ENCODE measurements around the gene ARHGEF37. TPM values are rescaled to one million over a fixed set of nuclear protein-coding genes. Genes with fewer than 3 reads are reported as not detected.
"Not testable (repeated sequence)": the region's sequence is repeated elsewhere in the genome, so short reads cannot be mapped to it uniquely, and the experiment has no call there.

Gene ARHGEF37
- total and polyA plus RNA-seq, 9 of the 15 experiments (the other 6 are each of a cell fraction or from before 2014, with no cell fraction given): 0.01 to 0.27 (median 0.05) TPM

DNA sequence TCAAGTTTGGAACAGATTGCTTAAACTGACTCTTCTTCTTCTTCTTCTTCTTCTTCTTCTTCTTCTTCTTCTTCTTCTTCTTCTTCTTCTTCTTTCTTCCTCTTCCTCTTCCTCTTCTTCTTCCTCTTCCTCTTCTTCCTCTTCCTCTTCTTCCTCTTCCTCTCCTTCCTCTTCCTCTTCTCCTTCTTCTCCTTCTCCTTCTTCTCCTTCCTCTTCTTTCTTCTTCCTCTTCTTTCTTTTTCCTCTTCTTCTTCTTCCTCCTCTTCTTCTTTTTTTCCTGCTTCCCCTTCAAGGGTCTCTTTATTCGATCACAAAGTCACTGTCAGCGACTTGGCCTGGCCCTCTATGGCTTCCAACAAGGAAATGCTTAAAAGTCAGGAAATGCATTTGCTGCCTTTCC, 16.9 kb downstream of the ARHGEF37 start:
- H3K36me3 ChIP-seq (ENCODE audit: control insufficient read depth, insufficient read depth, low read length); H3K27ac ChIP-seq (ENCODE audit: extremely low read depth, low read depth, low read length); H2AFZ ChIP-seq (ENCODE audit: low read depth, low read length); H3K79me2 ChIP-seq (ENCODE audit: control insufficient read depth, insufficient read depth, low read length); intact Hi-C loops (cut with micrococcal nuclease); H3K4me2 ChIP-seq (ENCODE audit: insufficient read depth, low read length); H3K9ac ChIP-seq (ENCODE audit: insufficient read depth in 1 of 2, low read depth in 2 of 2, low read length in 2 of 2); FAIRE-seq; H3K27me3 ChIP-seq (ENCODE audit: control insufficient read depth in 2 of 2, insufficient read depth in 2 of 2, low read length in 2 of 2); in situ Hi-C loops (cut with MboI); H4K20me1 ChIP-seq (replicated peaks; ENCODE audit: control insufficient read depth, insufficient read depth, low read length); BruUV-seq (replicated peaks); H3K9me1 ChIP-seq (ENCODE audit: control insufficient read depth, insufficient read depth, low read length); ATAC-seq; H3K4me1 ChIP-seq (replicated peaks in 1 of 2; ENCODE audit: control insufficient read depth in 2 of 2, insufficient read depth in 2 of 2, low read length in 2 of 2); H3K4me3 ChIP-seq; DNase-seq (ENCODE audit: extremely low read depth in 1 of 4, low spot score in 3 of 4); H3K9me3 ChIP-seq (replicated peaks; ENCODE audit: control insufficient read depth, insufficient read depth, low read depth, low read length): not testable (repeated sequence)
- ChIA-PET POLR2A (interaction anchor here (0.9 to 1.0 kb wide), 2 partner anchors 11 to 12 kb away, joined by 3 read pairs; no protein-coding TSS in a partner anchor), CTCF (ENCODE audit: low intra/inter-chr PET ratio) (interaction anchor here (0.7 kb wide), 1 partner anchor 229 kb away, joined by 4 read pairs; no protein-coding TSS in a partner anchor)
- WGBS (ENCODE audit: insufficient coverage, low coverage, missing lambda C conversion rate): 41% methylated on average over 2 of the region's 2 CpGs
- TF ChIP-seq, protein P1, sequence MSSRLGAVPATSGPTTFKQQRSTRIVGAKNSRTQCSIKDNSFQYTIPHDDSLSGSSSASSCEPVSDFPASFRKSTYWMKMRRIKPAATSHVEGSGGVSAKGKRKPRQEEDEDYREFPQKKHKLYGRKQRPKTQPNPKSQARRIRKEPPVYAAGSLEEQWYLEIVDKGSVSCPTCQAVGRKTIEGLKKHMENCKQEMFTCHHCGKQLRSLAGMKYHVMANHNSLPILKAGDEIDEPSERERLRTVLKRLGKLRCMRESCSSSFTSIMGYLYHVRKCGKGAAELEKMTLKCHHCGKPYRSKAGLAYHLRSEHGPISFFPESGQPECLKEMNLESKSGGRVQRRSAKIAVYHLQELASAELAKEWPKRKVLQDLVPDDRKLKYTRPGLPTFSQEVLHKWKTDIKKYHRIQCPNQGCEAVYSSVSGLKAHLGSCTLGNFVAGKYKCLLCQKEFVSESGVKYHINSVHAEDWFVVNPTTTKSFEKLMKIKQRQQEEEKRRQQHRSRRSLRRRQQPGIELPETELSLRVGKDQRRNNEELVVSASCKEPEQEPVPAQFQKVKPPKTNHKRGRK (tag; IDR thresholded peaks at IDR 0.05): peak; percentile 82

DNA sequence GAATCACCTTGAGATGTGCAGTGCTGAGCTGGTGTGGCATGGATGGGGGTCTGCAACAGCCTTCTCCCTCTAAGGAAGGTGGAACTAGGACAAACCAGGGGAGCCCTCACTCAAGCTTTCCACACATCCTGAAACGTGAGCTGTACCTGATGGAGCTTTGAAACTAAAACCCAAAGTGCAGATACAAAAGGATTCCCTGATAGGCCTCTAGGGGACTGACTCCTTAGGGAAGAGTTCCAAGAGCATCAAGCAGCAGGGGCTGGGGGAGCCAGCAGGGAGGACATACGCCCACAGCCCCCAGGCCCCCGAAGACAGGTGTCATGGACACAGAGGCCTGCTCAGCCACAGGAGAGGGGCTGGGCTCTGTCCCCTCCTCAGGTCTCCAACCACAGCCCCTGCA, 17.7 kb downstream of the ARHGEF37 start:
- Histone ChIP-seq H3K4me1 (replicated peaks in 1 of 2; ENCODE audit: control insufficient read depth in 2 of 2, insufficient read depth in 2 of 2, low read length in 2 of 2) (peaks cover 0 to 3% of the 10 kb centered on the region in 2 experiments; a peak in 3 of 5 replicates), H3K9ac (ENCODE audit: insufficient read depth in 1 of 2, low read depth in 2 of 2, low read length in 2 of 2) (no peak overlapping the region), H3K27ac (ENCODE audit: extremely low read depth, low read depth, low read length) (no peak overlapping the region), H2AFZ (ENCODE audit: low read depth, low read length) (no peak overlapping the region), H3K36me3 (ENCODE audit: control insufficient read depth, insufficient read depth, low read length) (no peaks in the 10 kb centered on the region), H3K79me2 (ENCODE audit: control insufficient read depth, insufficient read depth, low read length) (no peaks in the 10 kb centered on the region), H3K9me1 (ENCODE audit: control insufficient read depth, insufficient read depth, low read length) (no peaks in the 10 kb centered on the region), H3K4me3 (no peak overlapping the region), H4K20me1 (replicated peaks; ENCODE audit: control insufficient read depth, insufficient read depth, low read length) (no peaks in the 10 kb centered on the region), H3K9me3 (replicated peaks; ENCODE audit: control insufficient read depth, insufficient read depth, low read depth, low read length) (no peaks in the 10 kb centered on the region), H3K27me3 (ENCODE audit: control insufficient read depth in 2 of 2, insufficient read depth in 2 of 2, low read length in 2 of 2) (peaks cover 0 to 4% of the 10 kb centered on the region in 2 experiments; a peak in 1 of 5 replicates), H3K4me2 (ENCODE audit: insufficient read depth, low read length) (no peak overlapping the region)
- no peak for DNase-seq (ENCODE audit: extremely low read depth in 1 of 4, low spot score in 3 of 4)
- WGBS (ENCODE audit: insufficient coverage, low coverage, missing lambda C conversion rate): 24% methylated on average over 3 of the region's 3 CpGs
- in situ Hi-C loops (cut with MboI): no loop called here
- BruUV-seq (replicated peaks): no TSS peak
- no peak for FAIRE-seq
- POLR2A ChIA-PET: interaction anchor here (0.7 to 0.9 kb wide), 2 partner anchors 10 to 11 kb away, joined by 3 read pairs; no protein-coding TSS in a partner anchor
- CTCF ChIA-PET (ENCODE audit: low intra/inter-chr PET ratio): no interaction called here
- intact Hi-C loops (cut with micrococcal nuclease): no loop called here
- ATAC-seq: peak; percentile 23; the same call in 2 of the 3 replicates
- TF ChIP-seq, protein P2, sequence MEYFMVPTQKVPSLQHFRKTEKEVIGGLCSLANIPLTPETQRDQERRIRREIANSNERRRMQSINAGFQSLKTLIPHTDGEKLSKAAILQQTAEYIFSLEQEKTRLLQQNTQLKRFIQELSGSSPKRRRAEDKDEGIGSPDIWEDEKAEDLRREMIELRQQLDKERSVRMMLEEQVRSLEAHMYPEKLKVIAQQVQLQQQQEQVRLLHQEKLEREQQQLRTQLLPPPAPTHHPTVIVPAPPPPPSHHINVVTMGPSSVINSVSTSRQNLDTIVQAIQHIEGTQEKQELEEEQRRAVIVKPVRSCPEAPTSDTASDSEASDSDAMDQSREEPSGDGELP (CRISPR knock-in tag; IDR thresholded peaks at IDR 0.05; ENCODE audit: borderline replicate concordance): no peak
- no peak for TF ChIP-seq KAT7 (CRISPR knock-in tag; IDR thresholded peaks at IDR 0.05; ENCODE audit: borderline replicate concordance)
- TF ChIP-seq, protein P3, sequence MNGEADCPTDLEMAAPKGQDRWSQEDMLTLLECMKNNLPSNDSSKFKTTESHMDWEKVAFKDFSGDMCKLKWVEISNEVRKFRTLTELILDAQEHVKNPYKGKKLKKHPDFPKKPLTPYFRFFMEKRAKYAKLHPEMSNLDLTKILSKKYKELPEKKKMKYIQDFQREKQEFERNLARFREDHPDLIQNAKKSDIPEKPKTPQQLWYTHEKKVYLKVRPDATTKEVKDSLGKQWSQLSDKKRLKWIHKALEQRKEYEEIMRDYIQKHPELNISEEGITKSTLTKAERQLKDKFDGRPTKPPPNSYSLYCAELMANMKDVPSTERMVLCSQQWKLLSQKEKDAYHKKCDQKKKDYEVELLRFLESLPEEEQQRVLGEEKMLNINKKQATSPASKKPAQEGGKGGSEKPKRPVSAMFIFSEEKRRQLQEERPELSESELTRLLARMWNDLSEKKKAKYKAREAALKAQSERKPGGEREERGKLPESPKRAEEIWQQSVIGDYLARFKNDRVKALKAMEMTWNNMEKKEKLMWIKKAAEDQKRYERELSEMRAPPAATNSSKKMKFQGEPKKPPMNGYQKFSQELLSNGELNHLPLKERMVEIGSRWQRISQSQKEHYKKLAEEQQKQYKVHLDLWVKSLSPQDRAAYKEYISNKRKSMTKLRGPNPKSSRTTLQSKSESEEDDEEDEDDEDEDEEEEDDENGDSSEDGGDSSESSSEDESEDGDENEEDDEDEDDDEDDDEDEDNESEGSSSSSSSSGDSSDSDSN (IDR thresholded peaks at IDR 0.05; ENCODE audit: borderline replicate concordance in 1 of 2, low read depth in 2 of 2, low read length in 2 of 2): no peak
- TF ChIP-seq, protein P4, sequence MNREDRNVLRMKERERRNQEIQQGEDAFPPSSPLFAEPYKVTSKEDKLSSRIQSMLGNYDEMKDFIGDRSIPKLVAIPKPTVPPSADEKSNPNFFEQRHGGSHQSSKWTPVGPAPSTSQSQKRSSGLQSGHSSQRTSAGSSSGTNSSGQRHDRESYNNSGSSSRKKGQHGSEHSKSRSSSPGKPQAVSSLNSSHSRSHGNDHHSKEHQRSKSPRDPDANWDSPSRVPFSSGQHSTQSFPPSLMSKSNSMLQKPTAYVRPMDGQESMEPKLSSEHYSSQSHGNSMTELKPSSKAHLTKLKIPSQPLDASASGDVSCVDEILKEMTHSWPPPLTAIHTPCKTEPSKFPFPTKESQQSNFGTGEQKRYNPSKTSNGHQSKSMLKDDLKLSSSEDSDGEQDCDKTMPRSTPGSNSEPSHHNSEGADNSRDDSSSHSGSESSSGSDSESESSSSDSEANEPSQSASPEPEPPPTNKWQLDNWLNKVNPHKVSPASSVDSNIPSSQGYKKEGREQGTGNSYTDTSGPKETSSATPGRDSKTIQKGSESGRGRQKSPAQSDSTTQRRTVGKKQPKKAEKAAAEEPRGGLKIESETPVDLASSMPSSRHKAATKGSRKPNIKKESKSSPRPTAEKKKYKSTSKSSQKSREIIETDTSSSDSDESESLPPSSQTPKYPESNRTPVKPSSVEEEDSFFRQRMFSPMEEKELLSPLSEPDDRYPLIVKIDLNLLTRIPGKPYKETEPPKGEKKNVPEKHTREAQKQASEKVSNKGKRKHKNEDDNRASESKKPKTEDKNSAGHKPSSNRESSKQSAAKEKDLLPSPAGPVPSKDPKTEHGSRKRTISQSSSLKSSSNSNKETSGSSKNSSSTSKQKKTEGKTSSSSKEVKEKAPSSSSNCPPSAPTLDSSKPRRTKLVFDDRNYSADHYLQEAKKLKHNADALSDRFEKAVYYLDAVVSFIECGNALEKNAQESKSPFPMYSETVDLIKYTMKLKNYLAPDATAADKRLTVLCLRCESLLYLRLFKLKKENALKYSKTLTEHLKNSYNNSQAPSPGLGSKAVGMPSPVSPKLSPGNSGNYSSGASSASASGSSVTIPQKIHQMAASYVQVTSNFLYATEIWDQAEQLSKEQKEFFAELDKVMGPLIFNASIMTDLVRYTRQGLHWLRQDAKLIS (CRISPR knock-in tag; IDR thresholded peaks at IDR 0.05): no peak

Data from K562 (cell line).